Measurements from ENCODE around the gene MYL10.
"Not testable (repeated sequence)": the region's sequence is repeated elsewhere in the genome, so short reads cannot be mapped to it uniquely, and the experiment has no call there.

MYL10 gene

GRCh38 chr7:101651112-101651511 lies 22.0 kb upstream of the MYL10 start:
- no peak for DNase-seq (ENCODE audit: low read depth in 2 of 2)

- DNase-seq (ENCODE audit: low read depth in 2 of 2): no peak
Measured at GRCh38 chr7:101650579-101651081, 21.5 kb upstream of the MYL10 start.

GRCh38 chr7:101647876-101648275 lies 18.8 kb upstream of the MYL10 start:
- not testable (repeated sequence) for DNase-seq (ENCODE audit: low read depth in 2 of 2)

- DNase-seq (ENCODE audit: low read depth in 2 of 2): no peak
Measured at GRCh38 chr7:101645951-101646350, 16.9 kb upstream of the MYL10 start.

- DNase-seq (ENCODE audit: low read depth in 2 of 2): no peak
Measured at GRCh38 chr7:101644879-101645278, 15.8 kb upstream of the MYL10 start.

GRCh38 chr7:101639127-101639526 lies 10.0 kb upstream of the MYL10 start:
- not testable (repeated sequence) for DNase-seq (ENCODE audit: low read depth in 2 of 2)

GRCh38 chr7:101636822-101637623 lies 7.9 kb upstream of the MYL10 start:
- no peak for DNase-seq (ENCODE audit: low read depth in 2 of 2)

- no peak for DNase-seq (ENCODE audit: low read depth in 2 of 2)
Measured at GRCh38 chr7:101635484-101635883, 6.4 kb upstream of the MYL10 start.

- DNase-seq (ENCODE audit: low read depth in 2 of 2): no peak
Measured at GRCh38 chr7:101634196-101634717, 5.2 kb upstream of the MYL10 start.

- no peak for DNase-seq (ENCODE audit: low read depth in 2 of 2)
Measured at GRCh38 chr7:101633511-101633910, 4.4 kb upstream of the MYL10 start.

- DNase-seq (ENCODE audit: low read depth in 2 of 2): no peak
Measured at GRCh38 chr7:101632641-101633040, 3.5 kb upstream of the MYL10 start.

- no peak for DNase-seq (ENCODE audit: low read depth in 2 of 2)
Measured at GRCh38 chr7:101631224-101631714, 2.2 kb upstream of the MYL10 start.

- DNase-seq (ENCODE audit: low read depth in 2 of 2): no peak
Measured at GRCh38 chr7:101630591-101630990, 1.5 kb upstream of the MYL10 start.

- no peak for DNase-seq (ENCODE audit: low read depth in 2 of 2)
Measured at GRCh38 chr7:101628522-101628921, 574 bp downstream of the MYL10 start.

GRCh38 chr7:101626758-101627157 lies 2.3 kb downstream of the MYL10 start:
- DNase-seq (ENCODE audit: low read depth in 2 of 2): no peak

GRCh38 chr7:101626069-101626671 lies 2.9 kb downstream of the MYL10 start:
- DNase-seq (ENCODE audit: low read depth in 2 of 2): no peak

GRCh38 chr7:101625031-101625791 lies 3.9 kb downstream of the MYL10 start:
- DNase-seq (ENCODE audit: low read depth in 2 of 2): no peak

GRCh38 chr7:101624246-101625001 lies 4.7 kb downstream of the MYL10 start:
- DNase-seq (ENCODE audit: low read depth in 2 of 2): no peak

GRCh38 chr7:101622609-101623173 lies 6.4 kb downstream of the MYL10 start:
- no peak for DNase-seq (ENCODE audit: low read depth in 2 of 2)

GRCh38 chr7:101620991-101621390 lies 8.1 kb downstream of the MYL10 start:
- DNase-seq (ENCODE audit: low read depth in 2 of 2): no peak

GRCh38 chr7:101620395-101620794 lies 8.7 kb downstream of the MYL10 start:
- no peak for DNase-seq (ENCODE audit: low read depth in 2 of 2)
